ENCODE data around the gene CDK19.
"Not testable (repeated sequence)": the region's sequence is repeated elsewhere in the genome, so short reads cannot be mapped to it uniquely, and the experiment has no call there.

Gene CDK19

GRCh38 chr6:110757926-110758325 is 57.3 kb downstream of the CDK19 start:
- TF ChIP-seq POLR2A (IDR thresholded peaks at IDR 0.05; ENCODE audit: low read depth, low read length): no peak

GRCh38 chr6:110756817-110757216 is 58.5 kb downstream of the CDK19 start:
- DNase-seq (ENCODE audit: insufficient read length, low spot score) (no peak), FAIRE-seq (no peak)
- TF ChIP-seq POLR2A (IDR thresholded peaks at IDR 0.05; ENCODE audit: low read depth, low read length): no peak

More at GRCh38 chr6:110757926-110758325, 57.3 kb downstream of the CDK19 start:
- no peak for FAIRE-seq
- DNase-seq (ENCODE audit: insufficient read length, low spot score): no peak

GRCh38 chr6:110755411-110755834 is 59.8 kb downstream of the CDK19 start:
- no peak for DNase-seq (ENCODE audit: insufficient read length, low spot score)
- FAIRE-seq: no peak
- TF ChIP-seq POLR2A (IDR thresholded peaks at IDR 0.05; ENCODE audit: low read depth, low read length): no peak

- not testable (repeated sequence) for DNase-seq (ENCODE audit: insufficient read length, low spot score); FAIRE-seq
Observed at GRCh38 chr6:110753936-110754668, 61.2 kb downstream of the CDK19 start.

GRCh38 chr6:110748453-110748852 is 66.8 kb downstream of the CDK19 start:
- FAIRE-seq (no peak), DNase-seq (ENCODE audit: insufficient read length, low spot score) (no peak)
- TF ChIP-seq POLR2A (IDR thresholded peaks at IDR 0.05; ENCODE audit: low read depth, low read length): no peak

GRCh38 chr6:110746680-110747079 is 68.6 kb downstream of the CDK19 start:
- FAIRE-seq: no peak
- DNase-seq (ENCODE audit: insufficient read length, low spot score): no peak
- TF ChIP-seq POLR2A (IDR thresholded peaks at IDR 0.05; ENCODE audit: low read depth, low read length): no peak

GRCh38 chr6:110744991-110745390 is 70.3 kb downstream of the CDK19 start:
- no peak for DNase-seq (ENCODE audit: insufficient read length, low spot score)
- TF ChIP-seq POLR2A (IDR thresholded peaks at IDR 0.05; ENCODE audit: low read depth, low read length): no peak
- no peak for FAIRE-seq

GRCh38 chr6:110742552-110742951 is 72.7 kb downstream of the CDK19 start:
- FAIRE-seq; DNase-seq (ENCODE audit: insufficient read length, low spot score): not testable (repeated sequence)

GRCh38 chr6:110741517-110741916 is 73.8 kb downstream of the CDK19 start:
- FAIRE-seq (no peak), DNase-seq (ENCODE audit: insufficient read length, low spot score) (no peak)
- no peak for TF ChIP-seq POLR2A (IDR thresholded peaks at IDR 0.05; ENCODE audit: low read depth, low read length)

GRCh38 chr6:110738899-110739365 is 76.3 kb downstream of the CDK19 start:
- DNase-seq (ENCODE audit: insufficient read length, low spot score): no peak
- no peak for TF ChIP-seq POLR2A (IDR thresholded peaks at IDR 0.05; ENCODE audit: low read depth, low read length)
- FAIRE-seq: no peak

GRCh38 chr6:110735666-110736065 is 79.6 kb downstream of the CDK19 start:
- FAIRE-seq (no peak), DNase-seq (ENCODE audit: insufficient read length, low spot score) (no peak)
- no peak for TF ChIP-seq POLR2A (IDR thresholded peaks at IDR 0.05; ENCODE audit: low read depth, low read length)

- FAIRE-seq (no peak), DNase-seq (ENCODE audit: insufficient read length, low spot score) (no peak)
- no peak for TF ChIP-seq POLR2A (IDR thresholded peaks at IDR 0.05; ENCODE audit: low read depth, low read length)
Observed at GRCh38 chr6:110731898-110732297, 83.4 kb downstream of the CDK19 start.

GRCh38 chr6:110731196-110731595 is 84.1 kb downstream of the CDK19 start:
- FAIRE-seq: no peak
- no peak for DNase-seq (ENCODE audit: insufficient read length, low spot score)
- no peak for TF ChIP-seq POLR2A (IDR thresholded peaks at IDR 0.05; ENCODE audit: low read depth, low read length)

GRCh38 chr6:110728501-110728900 is 86.8 kb downstream of the CDK19 start:
- no peak for FAIRE-seq
- no peak for TF ChIP-seq POLR2A (IDR thresholded peaks at IDR 0.05; ENCODE audit: low read depth, low read length)

GRCh38 chr6:110723017-110723416 is 92.3 kb downstream of the CDK19 start:
- no peak for DNase-seq (ENCODE audit: insufficient read length, low spot score)
- TF ChIP-seq POLR2A (IDR thresholded peaks at IDR 0.05; ENCODE audit: low read depth, low read length): no peak
- FAIRE-seq: no peak

More at GRCh38 chr6:110728501-110728900, 86.8 kb downstream of the CDK19 start:
- DNase-seq (ENCODE audit: insufficient read length, low spot score): no peak
